Measurements from ENCODE around the gene RNF19B. TPM values are rescaled to one million over a fixed set of nuclear protein-coding genes. Genes with fewer than 3 reads are reported as not detected.
"Not testable (repeated sequence)": the region's sequence is repeated elsewhere in the genome, so short reads cannot be mapped to it uniquely, and the experiment has no call there.

The RNF19B gene
- total RNA-seq, 1 donor from 2014 or later, result 40.0 TPM

DNA sequence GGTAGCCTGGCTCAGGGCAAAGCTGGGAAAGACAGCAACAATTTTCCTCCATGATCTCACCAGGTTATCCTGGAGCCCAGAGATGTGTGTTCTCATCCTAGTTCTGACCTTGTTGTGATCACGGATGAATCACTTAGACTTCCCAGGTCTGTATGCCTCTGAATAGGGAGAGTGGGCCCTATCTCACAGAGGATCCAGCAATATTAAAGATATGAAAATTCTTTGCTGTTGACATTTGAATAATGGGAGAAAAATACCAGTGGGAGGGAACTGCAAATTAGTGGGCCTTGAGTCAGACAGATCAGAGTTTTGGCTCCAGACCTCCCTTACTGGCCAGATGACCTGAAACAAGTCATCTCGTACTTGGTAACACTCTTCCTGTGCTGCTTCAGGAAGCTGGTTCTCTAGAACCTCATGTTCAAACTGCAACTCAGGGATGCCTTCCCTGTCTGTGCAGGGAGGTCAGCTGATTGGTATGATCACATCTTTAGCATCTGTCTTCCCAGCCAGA is 32.8 kb upstream of the RNF19B start:
- peaks cover 0 to 12% of the 10 kb centered on the region in 2 donors for H3K4me1 ChIP-seq
- H3K36me3 ChIP-seq, result no peaks in the 10 kb centered on the region
- TF ChIP-seq, protein P1, sequence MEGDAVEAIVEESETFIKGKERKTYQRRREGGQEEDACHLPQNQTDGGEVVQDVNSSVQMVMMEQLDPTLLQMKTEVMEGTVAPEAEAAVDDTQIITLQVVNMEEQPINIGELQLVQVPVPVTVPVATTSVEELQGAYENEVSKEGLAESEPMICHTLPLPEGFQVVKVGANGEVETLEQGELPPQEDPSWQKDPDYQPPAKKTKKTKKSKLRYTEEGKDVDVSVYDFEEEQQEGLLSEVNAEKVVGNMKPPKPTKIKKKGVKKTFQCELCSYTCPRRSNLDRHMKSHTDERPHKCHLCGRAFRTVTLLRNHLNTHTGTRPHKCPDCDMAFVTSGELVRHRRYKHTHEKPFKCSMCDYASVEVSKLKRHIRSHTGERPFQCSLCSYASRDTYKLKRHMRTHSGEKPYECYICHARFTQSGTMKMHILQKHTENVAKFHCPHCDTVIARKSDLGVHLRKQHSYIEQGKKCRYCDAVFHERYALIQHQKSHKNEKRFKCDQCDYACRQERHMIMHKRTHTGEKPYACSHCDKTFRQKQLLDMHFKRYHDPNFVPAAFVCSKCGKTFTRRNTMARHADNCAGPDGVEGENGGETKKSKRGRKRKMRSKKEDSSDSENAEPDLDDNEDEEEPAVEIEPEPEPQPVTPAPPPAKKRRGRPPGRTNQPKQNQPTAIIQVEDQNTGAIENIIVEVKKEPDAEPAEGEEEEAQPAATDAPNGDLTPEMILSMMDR (IDR thresholded peaks at IDR 0.05), result no peak
- no peaks in the 10 kb centered on the region for H3K9me3 ChIP-seq
- H3K27me3 ChIP-seq, result no peaks in the 10 kb centered on the region
- H3K27ac ChIP-seq, result peak overlapping the region; percentile 10 to 62
- no peak overlapping the region for H3K4me3 ChIP-seq
- intact Hi-C loops (cut with DNase I), result no loop called here
- no peak for DNase-seq (ENCODE audit: low spot score in 2 of 2)

DNA sequence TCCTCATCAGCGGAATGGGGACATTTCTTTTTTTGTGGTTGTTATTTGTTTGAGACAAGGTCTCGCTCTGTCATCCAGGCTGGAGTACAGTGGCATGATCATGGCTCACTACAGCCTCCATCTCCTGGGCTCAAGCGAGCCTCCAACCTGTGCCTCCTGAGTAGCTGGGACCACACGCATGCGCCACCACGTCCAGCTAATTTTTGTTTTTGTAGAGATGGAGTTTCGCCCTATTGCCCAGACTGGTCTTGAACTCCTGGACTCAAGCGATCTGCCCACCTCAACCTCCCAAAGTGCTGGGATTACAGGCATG is 28.7 kb upstream of the RNF19B start:
- H3K4me3 ChIP-seq; intact Hi-C loops (cut with DNase I); H3K27me3 ChIP-seq; H3K9me3 ChIP-seq; DNase-seq (ENCODE audit: low spot score in 2 of 2); H3K36me3 ChIP-seq: not testable (repeated sequence)
- H3K4me1 ChIP-seq, result peaks cover 0 to 31% of the 10 kb centered on the region in 2 donors
- peak overlapping the region; percentile 20 to 23 for H3K27ac ChIP-seq

DNA sequence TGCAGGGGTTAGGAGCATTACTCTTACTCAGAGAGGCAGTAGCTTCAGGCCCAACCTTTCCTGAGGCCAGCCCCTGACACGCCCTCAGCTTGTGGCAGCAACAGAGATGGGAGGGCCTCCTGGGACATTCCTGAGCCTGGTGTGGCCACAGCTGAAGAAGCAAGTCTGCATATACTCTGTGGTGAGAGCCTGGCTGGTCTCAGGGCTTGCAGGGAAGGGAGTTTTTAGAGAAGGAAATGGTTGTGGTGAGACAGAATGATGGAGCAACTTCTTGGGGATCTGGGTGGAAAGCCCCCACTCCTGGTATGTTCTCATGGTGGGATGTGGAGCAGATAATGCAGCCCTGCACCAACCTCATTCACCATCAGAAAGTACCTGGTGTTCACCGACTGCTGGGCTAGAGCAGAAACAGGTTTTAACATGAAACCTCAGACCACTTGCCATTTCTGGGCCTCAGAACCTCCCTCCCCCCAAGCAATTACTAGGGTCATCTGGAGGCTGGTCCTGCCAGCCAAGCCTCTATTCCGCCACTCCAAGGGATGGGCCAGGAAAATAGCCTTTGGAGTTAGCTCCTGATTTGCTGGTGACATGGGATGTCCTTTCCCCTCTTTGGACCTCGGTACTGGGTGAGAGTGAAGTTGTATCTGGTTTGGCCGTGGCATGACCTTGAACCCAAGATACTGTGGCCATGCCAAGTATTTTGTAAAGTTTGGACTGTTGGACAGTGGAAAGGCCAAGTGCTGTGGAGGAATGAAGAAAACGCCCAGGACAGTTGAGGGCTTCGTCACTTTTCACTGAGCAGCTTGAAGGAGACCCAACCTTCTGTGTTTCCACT is 28.1 kb upstream of the RNF19B start:
- intact Hi-C loops (cut with DNase I), result no loop called here

DNA sequence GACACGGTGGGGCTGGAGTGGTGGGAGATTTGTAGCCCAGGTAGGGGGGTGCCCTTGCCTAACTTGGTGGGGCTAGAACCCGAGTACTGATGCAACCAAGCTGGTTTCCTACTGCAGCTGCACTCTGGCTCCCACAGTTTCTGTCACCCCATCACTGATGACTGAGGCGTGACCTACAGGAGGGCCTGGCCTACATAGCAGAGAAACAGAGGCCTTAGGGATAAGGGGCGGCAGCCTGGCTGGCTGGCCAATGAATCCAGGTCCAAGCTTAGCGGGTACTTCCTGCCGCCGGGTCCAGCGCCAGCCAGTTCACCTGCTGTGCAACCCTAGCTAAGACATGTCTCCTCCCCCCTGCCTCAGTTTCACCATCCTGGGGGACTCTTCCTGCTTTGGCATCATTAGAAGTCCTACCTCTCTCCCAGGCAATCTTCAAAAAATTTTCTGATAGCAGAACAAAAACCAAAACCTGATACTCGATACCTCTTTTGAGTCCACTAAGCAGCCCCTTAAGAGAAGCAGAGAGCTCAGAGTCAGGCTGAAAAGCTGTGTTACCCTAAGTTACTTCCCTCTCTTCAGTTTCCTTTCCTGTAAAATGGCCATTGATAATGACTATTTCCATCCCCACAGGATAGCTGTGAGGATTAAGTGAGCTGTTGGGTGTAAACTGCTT is 27.3 kb upstream of the RNF19B start:
- no peak overlapping the region for H3K4me3 ChIP-seq
- intact Hi-C loops (cut with DNase I), result no loop called here

More for the DNA sequence above, 28.1 kb upstream of the RNF19B start:
- Histone ChIP-seq H3K27ac (peak overlapping the region; percentile 20 to 43), H3K4me1 (peaks cover 0 to 29% of the 10 kb centered on the region in 2 donors), H3K36me3 (no peaks in the 10 kb centered on the region), H3K27me3 (no peaks in the 10 kb centered on the region), H3K9me3 (no peaks in the 10 kb centered on the region), H3K4me3 (no peak overlapping the region)
- peak; percentile 51 to 91 for DNase-seq (ENCODE audit: low spot score in 2 of 2)
- TF ChIP-seq, protein P1 (IDR thresholded peaks at IDR 0.05), result no peak

DNA sequence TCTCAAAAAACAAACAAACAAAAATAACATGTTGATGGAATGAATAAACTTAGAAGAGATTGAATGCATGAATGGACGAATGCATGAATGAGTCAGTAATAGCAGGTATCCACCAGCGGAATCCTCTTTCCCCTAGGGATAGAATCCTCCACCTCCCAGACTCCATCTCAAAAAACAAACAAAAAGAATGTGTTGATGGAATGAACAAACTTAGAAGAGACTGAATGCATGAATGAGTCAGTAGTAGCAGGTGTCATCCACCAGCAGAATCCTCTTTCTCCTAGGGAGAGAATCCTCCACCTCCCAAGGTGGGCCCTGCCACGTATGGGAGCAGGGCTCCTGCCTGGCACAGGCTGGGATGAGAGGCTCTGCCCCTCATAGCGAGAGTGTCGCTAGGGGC is 26.8 kb upstream of the RNF19B start:
- DNase-seq (ENCODE audit: low spot score in 2 of 2), result no peak
- Histone ChIP-seq H3K9me3 (no peaks in the 10 kb centered on the region), H3K27ac (peak overlapping the region; percentile 20 to 43), H3K36me3 (no peaks in the 10 kb centered on the region), H3K27me3 (no peaks in the 10 kb centered on the region), H3K4me3 (no peak overlapping the region), H3K4me1 (peaks cover 0 to 29% of the 10 kb centered on the region in 2 donors)
- TF ChIP-seq, protein P1 (IDR thresholded peaks at IDR 0.05), result no peak
- intact Hi-C loops (cut with DNase I), result no loop called here

More for the DNA sequence above, 27.3 kb upstream of the RNF19B start:
- Histone ChIP-seq H3K27ac (peak overlapping the region; percentile 20 to 43), H3K36me3 (no peaks in the 10 kb centered on the region), H3K4me1 (peaks cover 0 to 29% of the 10 kb centered on the region in 2 donors), H3K27me3 (no peaks in the 10 kb centered on the region), H3K9me3 (no peaks in the 10 kb centered on the region)
- TF ChIP-seq, protein P1 (IDR thresholded peaks at IDR 0.05), result no peak
- no peak for DNase-seq (ENCODE audit: low spot score in 2 of 2)

DNA sequence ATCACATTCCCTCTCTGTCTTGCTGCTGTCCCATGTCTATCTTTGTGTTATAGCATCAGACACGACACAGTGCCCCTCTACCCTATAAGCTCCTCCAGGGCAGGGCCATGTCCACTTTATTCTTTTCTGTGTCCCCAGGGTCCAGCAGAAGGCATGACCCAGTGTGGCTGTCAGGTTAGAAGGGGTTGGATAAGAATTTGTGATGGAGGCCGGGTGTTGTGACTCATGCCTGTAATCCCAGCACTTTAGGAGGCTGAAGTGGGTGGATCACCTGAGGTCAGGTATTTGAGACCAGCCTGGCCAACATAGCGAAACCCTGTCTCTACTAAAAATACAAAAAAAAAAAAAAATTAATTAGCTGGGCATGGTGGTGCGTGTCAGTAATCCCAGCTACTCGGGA is 26.3 kb upstream of the RNF19B start:
- no peak for DNase-seq (ENCODE audit: low spot score in 2 of 2)
- Histone ChIP-seq H3K4me1 (peaks cover 0 to 29% of the 10 kb centered on the region in 2 donors), H3K4me3 (no peak overlapping the region), H3K36me3 (no peaks in the 10 kb centered on the region), H3K9me3 (no peaks in the 10 kb centered on the region), H3K27ac (no peak overlapping the region), H3K27me3 (no peaks in the 10 kb centered on the region)
- TF ChIP-seq, protein P1 (IDR thresholded peaks at IDR 0.05), result no peak
- intact Hi-C loops (cut with DNase I), result no loop called here

Data from ascending aorta (tissue), 2 donors.